ENCODE measurements around the gene DTX3. TPM values are rescaled to one million over a fixed set of nuclear protein-coding genes. Genes with fewer than 3 reads are reported as not detected.

DTX3 gene
- total RNA-seq, 1 donor from 2014 or later, result 29.9 TPM

DNA sequence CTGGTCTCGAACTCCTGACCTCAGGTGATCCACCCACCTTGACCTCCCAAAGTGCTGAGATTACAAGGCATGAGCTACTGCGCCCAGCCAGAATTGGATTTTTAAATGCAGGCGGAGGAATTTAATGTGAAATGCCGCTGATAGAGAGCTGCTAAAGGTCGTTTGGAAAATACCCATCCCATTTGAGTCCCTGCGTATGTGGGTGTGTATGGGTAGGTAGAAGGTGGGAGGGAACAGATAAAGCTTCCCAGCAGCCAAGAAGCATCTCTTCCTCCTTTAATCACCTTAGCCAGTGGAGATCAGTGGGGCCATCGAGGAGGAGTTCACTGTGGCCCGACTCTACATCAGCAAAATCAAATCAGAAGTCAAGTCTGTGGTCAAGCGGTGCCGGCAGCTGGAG is 29.8 kb upstream of the DTX3 start:
- Mint-ChIP-seq H3K36me3 (ENCODE audit: unreplicated experiment) (no peaks in the 10 kb centered on the region), H3K27me3 (ENCODE audit: unreplicated experiment) (peaks cover 10% of the 10 kb centered on the region), H3K27ac (ENCODE audit: unreplicated experiment) (no peak overlapping the region), H3K4me3 (ENCODE audit: unreplicated experiment) (no peak overlapping the region), H3K4me1 (ENCODE audit: unreplicated experiment) (no peaks in the 10 kb centered on the region), H3K9me3 (ENCODE audit: unreplicated experiment) (no peaks in the 10 kb centered on the region)
- TF ChIP-seq, protein P1, sequence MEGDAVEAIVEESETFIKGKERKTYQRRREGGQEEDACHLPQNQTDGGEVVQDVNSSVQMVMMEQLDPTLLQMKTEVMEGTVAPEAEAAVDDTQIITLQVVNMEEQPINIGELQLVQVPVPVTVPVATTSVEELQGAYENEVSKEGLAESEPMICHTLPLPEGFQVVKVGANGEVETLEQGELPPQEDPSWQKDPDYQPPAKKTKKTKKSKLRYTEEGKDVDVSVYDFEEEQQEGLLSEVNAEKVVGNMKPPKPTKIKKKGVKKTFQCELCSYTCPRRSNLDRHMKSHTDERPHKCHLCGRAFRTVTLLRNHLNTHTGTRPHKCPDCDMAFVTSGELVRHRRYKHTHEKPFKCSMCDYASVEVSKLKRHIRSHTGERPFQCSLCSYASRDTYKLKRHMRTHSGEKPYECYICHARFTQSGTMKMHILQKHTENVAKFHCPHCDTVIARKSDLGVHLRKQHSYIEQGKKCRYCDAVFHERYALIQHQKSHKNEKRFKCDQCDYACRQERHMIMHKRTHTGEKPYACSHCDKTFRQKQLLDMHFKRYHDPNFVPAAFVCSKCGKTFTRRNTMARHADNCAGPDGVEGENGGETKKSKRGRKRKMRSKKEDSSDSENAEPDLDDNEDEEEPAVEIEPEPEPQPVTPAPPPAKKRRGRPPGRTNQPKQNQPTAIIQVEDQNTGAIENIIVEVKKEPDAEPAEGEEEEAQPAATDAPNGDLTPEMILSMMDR (IDR thresholded peaks at IDR 0.05), result no peak
- no peak for DNase-seq (ENCODE audit: extremely low spot score, unreplicated experiment)

DNA sequence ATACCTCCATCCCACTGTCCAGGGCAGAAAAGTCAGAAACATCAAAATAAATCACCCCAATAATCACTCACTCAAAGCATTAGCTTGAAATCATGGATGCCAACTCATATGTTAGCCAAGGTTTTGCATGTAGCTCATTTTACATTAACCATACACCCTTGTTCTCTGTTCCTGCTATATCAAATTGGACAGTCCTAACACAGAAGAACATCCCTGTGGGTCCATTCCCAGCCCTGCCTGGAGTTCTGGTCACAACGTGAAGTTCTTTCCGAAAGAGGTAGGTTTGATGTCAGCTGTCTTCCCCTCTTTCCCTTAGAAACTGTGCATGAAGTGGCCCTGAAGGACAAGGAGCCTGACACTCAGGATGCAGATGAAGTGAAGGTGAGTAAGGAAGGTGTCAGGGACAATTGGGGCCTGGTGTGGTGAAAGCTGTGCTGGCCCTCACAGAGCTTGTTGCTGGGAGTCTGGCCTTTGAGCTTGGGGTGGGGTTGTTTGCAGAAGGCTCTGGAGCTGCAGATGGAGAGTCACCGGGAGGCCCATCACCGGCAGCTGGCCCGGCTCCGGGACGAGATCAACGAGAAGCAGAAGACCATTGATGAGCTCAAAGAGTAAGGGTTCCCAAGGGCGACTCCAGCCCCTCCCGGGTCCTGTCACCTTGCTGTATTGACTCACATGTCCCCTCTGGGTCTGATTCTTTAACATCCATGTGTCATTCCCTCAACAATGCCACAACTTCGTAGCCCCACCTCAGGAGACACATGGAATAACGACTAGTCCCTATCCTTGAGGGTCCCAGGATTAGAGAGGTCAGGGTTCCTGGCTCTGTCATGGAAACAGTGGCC is 28.6 kb upstream of the DTX3 start:
- no peak for DNase-seq (ENCODE audit: extremely low spot score, unreplicated experiment)
- H3K27ac Mint-ChIP-seq (ENCODE audit: unreplicated experiment), result no peak overlapping the region
- TF ChIP-seq, protein P1 (IDR thresholded peaks at IDR 0.05), result no peak
- H3K4me3 Mint-ChIP-seq (ENCODE audit: unreplicated experiment), result no peak overlapping the region
- H3K4me1 Mint-ChIP-seq (ENCODE audit: unreplicated experiment), result no peaks in the 10 kb centered on the region
- H3K27me3 Mint-ChIP-seq (ENCODE audit: unreplicated experiment), result peaks cover 12% of the 10 kb centered on the region
- H3K36me3 Mint-ChIP-seq (ENCODE audit: unreplicated experiment), result no peaks in the 10 kb centered on the region
- H3K9me3 Mint-ChIP-seq (ENCODE audit: unreplicated experiment), result no peaks in the 10 kb centered on the region

DNA sequence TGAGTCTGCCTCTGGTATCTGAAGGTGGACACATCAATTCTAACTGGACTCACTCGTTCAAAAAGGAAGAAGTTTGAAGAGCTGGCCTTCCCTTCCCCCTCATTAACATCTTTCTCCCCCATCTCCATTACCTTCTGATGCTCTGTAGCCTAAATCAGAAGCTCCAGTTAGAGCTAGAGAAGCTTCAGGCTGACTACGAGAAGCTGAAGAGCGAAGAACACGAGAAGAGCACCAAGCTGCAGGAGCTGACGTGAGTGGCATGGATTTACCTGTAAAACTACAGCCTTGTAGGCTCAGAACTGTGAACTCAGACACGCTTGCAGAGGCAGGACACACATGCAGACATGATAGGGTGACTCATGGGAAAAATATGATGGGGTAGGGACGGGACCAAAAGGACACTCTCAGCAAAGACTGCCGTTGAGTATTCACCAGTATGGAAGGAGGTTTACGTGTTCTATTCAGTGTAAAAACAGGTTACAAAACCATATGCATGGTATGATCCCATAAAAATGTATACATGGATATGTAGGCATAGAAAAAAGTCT is 27.9 kb upstream of the DTX3 start:
- H3K4me3 Mint-ChIP-seq (ENCODE audit: unreplicated experiment), result no peak overlapping the region
- no peak overlapping the region for H3K27ac Mint-ChIP-seq (ENCODE audit: unreplicated experiment)
- peaks cover 9% of the 10 kb centered on the region for H3K27me3 Mint-ChIP-seq (ENCODE audit: unreplicated experiment)
- H3K4me1 Mint-ChIP-seq (ENCODE audit: unreplicated experiment), result no peaks in the 10 kb centered on the region
- no peaks in the 10 kb centered on the region for H3K9me3 Mint-ChIP-seq (ENCODE audit: unreplicated experiment)
- no peaks in the 10 kb centered on the region for H3K36me3 Mint-ChIP-seq (ENCODE audit: unreplicated experiment)
- TF ChIP-seq, protein P1 (IDR thresholded peaks at IDR 0.05), result no peak
- no peak for DNase-seq (ENCODE audit: extremely low spot score, unreplicated experiment)

DNA sequence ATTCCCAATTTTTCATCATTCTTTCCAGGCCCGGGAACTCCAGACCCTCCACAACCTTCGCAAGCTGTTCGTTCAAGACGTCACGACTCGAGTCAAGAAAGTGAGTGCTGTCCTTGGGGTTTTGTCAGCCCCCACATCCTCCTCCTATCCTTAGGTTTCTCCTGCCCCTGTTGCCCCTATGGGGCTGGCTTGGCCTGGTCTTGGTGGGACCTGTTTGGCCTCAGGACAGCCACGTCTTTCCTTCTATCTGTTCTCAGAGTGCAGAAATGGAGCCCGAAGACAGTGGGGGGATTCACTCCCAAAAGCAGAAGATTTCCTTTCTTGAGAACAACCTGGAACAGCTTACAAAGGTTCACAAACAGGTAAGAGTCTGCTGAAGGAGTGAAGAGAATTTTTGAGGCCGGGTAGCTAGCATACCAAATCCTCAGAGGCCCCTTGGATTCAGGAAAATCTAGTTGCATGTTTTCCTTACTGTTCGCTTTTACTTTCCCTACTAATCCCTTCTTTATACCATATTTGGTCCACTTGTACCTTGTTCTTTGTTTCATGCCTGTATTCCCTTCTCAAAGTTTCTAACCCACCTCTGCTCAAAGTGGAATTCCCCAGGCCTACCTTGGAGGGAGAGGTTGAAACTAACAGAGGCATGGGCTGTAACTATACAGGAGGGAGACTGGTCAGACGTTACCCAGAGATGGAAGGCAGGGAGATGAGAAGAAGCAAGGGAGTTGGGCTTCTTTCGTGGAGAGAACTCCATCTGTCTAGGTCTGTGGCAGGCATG is 26.5 kb upstream of the DTX3 start:
- H3K4me1 Mint-ChIP-seq (ENCODE audit: unreplicated experiment), result no peaks in the 10 kb centered on the region
- H3K27ac Mint-ChIP-seq (ENCODE audit: unreplicated experiment), result no peak overlapping the region
- no peaks in the 10 kb centered on the region for H3K36me3 Mint-ChIP-seq (ENCODE audit: unreplicated experiment)
- DNase-seq (ENCODE audit: extremely low spot score, unreplicated experiment), result no peak
- no peaks in the 10 kb centered on the region for H3K9me3 Mint-ChIP-seq (ENCODE audit: unreplicated experiment)
- H3K27me3 Mint-ChIP-seq (ENCODE audit: unreplicated experiment), result peaks cover 9% of the 10 kb centered on the region
- TF ChIP-seq, protein P1 (IDR thresholded peaks at IDR 0.05), result no peak
- H3K4me3 Mint-ChIP-seq (ENCODE audit: unreplicated experiment), result no peak overlapping the region

DNA sequence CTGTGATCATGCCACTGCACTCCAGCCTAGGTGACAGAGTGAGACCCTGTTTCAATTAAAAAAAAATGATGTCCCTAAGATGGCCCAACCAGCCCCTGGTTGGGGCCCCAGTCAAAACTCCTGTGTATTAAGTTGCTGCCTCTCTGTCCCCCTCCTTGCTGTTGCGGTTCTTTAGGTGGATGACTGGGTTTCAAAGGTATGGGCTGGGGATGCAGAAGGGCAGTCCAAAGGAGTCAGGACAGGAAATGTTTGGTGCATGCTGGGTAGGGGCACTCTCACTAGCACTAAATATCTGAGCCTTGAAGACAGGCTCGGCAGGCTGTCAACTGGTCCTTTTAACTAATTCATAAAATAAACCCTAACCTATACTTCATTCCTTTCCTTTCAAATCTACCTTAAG is 25.6 kb upstream of the DTX3 start:
- Mint-ChIP-seq H3K36me3 (ENCODE audit: unreplicated experiment) (no peaks in the 10 kb centered on the region), H3K27ac (ENCODE audit: unreplicated experiment) (no peak overlapping the region), H3K27me3 (ENCODE audit: unreplicated experiment) (peaks cover 9% of the 10 kb centered on the region), H3K4me3 (ENCODE audit: unreplicated experiment) (no peak overlapping the region), H3K9me3 (ENCODE audit: unreplicated experiment) (no peaks in the 10 kb centered on the region), H3K4me1 (ENCODE audit: unreplicated experiment) (no peaks in the 10 kb centered on the region)
- TF ChIP-seq, protein P1 (IDR thresholded peaks at IDR 0.05), result no peak
- DNase-seq (ENCODE audit: extremely low spot score, unreplicated experiment), result no peak
